ENCODE measurements around the gene BBOX1.

- TF ChIP-seq, protein P1, sequence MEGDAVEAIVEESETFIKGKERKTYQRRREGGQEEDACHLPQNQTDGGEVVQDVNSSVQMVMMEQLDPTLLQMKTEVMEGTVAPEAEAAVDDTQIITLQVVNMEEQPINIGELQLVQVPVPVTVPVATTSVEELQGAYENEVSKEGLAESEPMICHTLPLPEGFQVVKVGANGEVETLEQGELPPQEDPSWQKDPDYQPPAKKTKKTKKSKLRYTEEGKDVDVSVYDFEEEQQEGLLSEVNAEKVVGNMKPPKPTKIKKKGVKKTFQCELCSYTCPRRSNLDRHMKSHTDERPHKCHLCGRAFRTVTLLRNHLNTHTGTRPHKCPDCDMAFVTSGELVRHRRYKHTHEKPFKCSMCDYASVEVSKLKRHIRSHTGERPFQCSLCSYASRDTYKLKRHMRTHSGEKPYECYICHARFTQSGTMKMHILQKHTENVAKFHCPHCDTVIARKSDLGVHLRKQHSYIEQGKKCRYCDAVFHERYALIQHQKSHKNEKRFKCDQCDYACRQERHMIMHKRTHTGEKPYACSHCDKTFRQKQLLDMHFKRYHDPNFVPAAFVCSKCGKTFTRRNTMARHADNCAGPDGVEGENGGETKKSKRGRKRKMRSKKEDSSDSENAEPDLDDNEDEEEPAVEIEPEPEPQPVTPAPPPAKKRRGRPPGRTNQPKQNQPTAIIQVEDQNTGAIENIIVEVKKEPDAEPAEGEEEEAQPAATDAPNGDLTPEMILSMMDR (IDR thresholded peaks at IDR 0.05): no peak
- TF ChIP-seq EZH2 (IDR thresholded peaks at IDR 0.05) (no peak), EZH2phosphoT487 (IDR thresholded peaks at IDR 0.05) (no peak)
Observed at GRCh38 chr11:27041141-27041899, 705 bp downstream of the BBOX1 start.

Measured in neural progenitor cell (in vitro differentiated cells).